H9 (cell line): ENCODE results near the gene RASIP1. TPM values are rescaled to one million over a fixed set of nuclear protein-coding genes. Genes with fewer than 3 reads are reported as not detected.

ENCODE experiments used
- DNase-seq: peaks from one replicate; pipeline ENCODE4 v3.0.0-alpha.2; 2017
- H2AFZ ChIP-seq: one replicate; pipeline ENCODE4 v1.6.1; 2013; ENCODE audit warnings: mild to moderate bottlenecking, low read length, control low read depth, moderate library complexity
- H2AK5ac ChIP-seq: 2 replicates; pipeline ENCODE4 v1.6.1; 2013; ENCODE audit warnings: low read length, control low read depth, mixed read lengths; ENCODE audit not compliant: insufficient read length
- H2BK120ac ChIP-seq: one replicate; pipeline ENCODE4 v1.6.1; 2013; ENCODE audit warnings: low read depth, mild to moderate bottlenecking, low read length, control low read depth, inconsistent platforms; ENCODE audit not compliant: poor library complexity, severe bottlenecking
- H2BK12ac ChIP-seq: 2 replicates; pipeline ENCODE4 v1.6.1; 2013; ENCODE audit warnings: low read length, control low read depth, mixed read lengths, low read depth; ENCODE audit not compliant: insufficient read length
- H2BK15ac ChIP-seq: 2 replicates; pipeline ENCODE4 v1.6.1; 2013; ENCODE audit warnings: low read depth, low read length, control low read depth
- H2BK20ac ChIP-seq: one replicate; pipeline ENCODE4 v1.6.1; 2013; ENCODE audit warnings: low read depth, mild to moderate bottlenecking, low read length, control low read depth, inconsistent platforms; ENCODE audit not compliant: poor library complexity, severe bottlenecking
- H2BK5ac ChIP-seq: 2 replicates; pipeline ENCODE4 v1.6.1; 2013; ENCODE audit warnings: low read length, control low read depth, mixed read lengths; ENCODE audit not compliant: insufficient read length
- H3K14ac ChIP-seq: 2 replicates; pipeline ENCODE4 v1.6.1; 2013; ENCODE audit warnings: low read length, control low read depth; ENCODE audit not compliant: insufficient read depth
- H3K18ac ChIP-seq: 2 replicates; pipeline ENCODE4 v1.6.1; 2013; ENCODE audit warnings: low read depth, mild to moderate bottlenecking, mixed read lengths, low read length, control low read depth; ENCODE audit not compliant: insufficient read length
- H3K23ac ChIP-seq: 2 replicates; pipeline ENCODE4 v1.6.1; 2013; ENCODE audit warnings: low read length, control low read depth, mixed read lengths, low read depth; ENCODE audit not compliant: insufficient read length
- H3K23me2 ChIP-seq: 2 replicates; pipeline ENCODE4 v1.6.1; 2013; ENCODE audit warnings: low read depth, mild to moderate bottlenecking, mixed read lengths, low read length, control low read depth; ENCODE audit not compliant: insufficient read length, poor library complexity, severe bottlenecking
- H3K27ac ChIP-seq: 2 replicates; pipeline ENCODE4 v1.5.1; 2013; ENCODE audit warnings: low read length, control low read depth, mixed read lengths, low read depth; ENCODE audit not compliant: insufficient read length
- H3K27me3 ChIP-seq: 2 replicates; pipeline ENCODE4 v1.6.1; 2013; ENCODE audit warnings: low read length, control low read depth, inconsistent platforms; ENCODE audit not compliant: insufficient read depth
- H3K4ac ChIP-seq: 2 replicates; pipeline ENCODE4 v1.6.1; 2013; ENCODE audit warnings: low read depth, mild to moderate bottlenecking, control low read depth, inconsistent platforms, low read length, moderate library complexity
- H3K4me1 ChIP-seq: 2 replicates; pipeline ENCODE4 v1.6.1; 2013; ENCODE audit warnings: low read length, control low read depth, inconsistent platforms; ENCODE audit not compliant: insufficient read depth
- H3K4me2 ChIP-seq: 2 replicates; pipeline ENCODE4 v1.6.1; 2013; ENCODE audit warnings: low read length, control low read depth, mixed read lengths; ENCODE audit not compliant: insufficient read length, insufficient read depth
- H3K56ac ChIP-seq: 2 replicates; pipeline ENCODE4 v1.6.1; 2013; ENCODE audit warnings: low read depth, mild to moderate bottlenecking, mixed read lengths, low read length, control low read depth; ENCODE audit not compliant: insufficient read length
- H3K79me1 ChIP-seq: 2 replicates; pipeline ENCODE4 v1.6.1; 2013; ENCODE audit warnings: low read depth, mild to moderate bottlenecking, moderate library complexity, low read length, control low read depth, inconsistent platforms; ENCODE audit not compliant: insufficient read depth, poor library complexity, severe bottlenecking
- H3K79me2 ChIP-seq: 2 replicates; pipeline ENCODE4 v1.6.1; 2013; ENCODE audit warnings: low read length, control low read depth, inconsistent platforms; ENCODE audit not compliant: insufficient read depth
- H3K9ac ChIP-seq: 2 replicates; pipeline ENCODE4 v1.6.1; 2013; ENCODE audit warnings: low read length, control low read depth, mixed read lengths; ENCODE audit not compliant: insufficient read length; ENCODE audit errors: extremely low read depth
- H3K9me3 ChIP-seq: one replicate; pipeline ENCODE4 v1.6.1; 2013; ENCODE audit warnings: low read depth, low read length, inconsistent platforms; ENCODE audit not compliant: control insufficient read depth
- H3T11ph ChIP-seq: one replicate; pipeline ENCODE4 v1.6.1; 2013; ENCODE audit warnings: mild to moderate bottlenecking, low read length, control low read depth, inconsistent platforms
- H4K20me1 ChIP-seq: one replicate; pipeline ENCODE4 v1.6.1; 2013; ENCODE audit not compliant: control insufficient read depth, insufficient read length, insufficient read depth
- H4K5ac ChIP-seq: 2 replicates; pipeline ENCODE4 v1.6.1; 2013; ENCODE audit warnings: low read depth, mild to moderate bottlenecking, mixed read lengths, low read length, control low read depth; ENCODE audit not compliant: insufficient read length
- H4K8ac ChIP-seq: replicated peaks from 2 replicates; pipeline ENCODE4 v1.6.1; 2013; ENCODE audit warnings: low read length, control low read depth, mixed read lengths, low read depth; ENCODE audit not compliant: insufficient read length
- H4K91ac ChIP-seq: 2 replicates; pipeline ENCODE4 v1.6.1; 2013; ENCODE audit warnings: low read depth, mild to moderate bottlenecking, moderate library complexity, mixed read lengths, low read length, control low read depth; ENCODE audit not compliant: insufficient read length
- H3K27ac Mint-ChIP-seq, 3 experiments: 2 replicates in 2 of 3; 3 replicates in 1 of 3; pipeline ENCODE4 v1.8.0; 2020 to 2021; ENCODE audit warnings: mixed read lengths in 3 of 3, mild to moderate bottlenecking in 1 of 3, moderate library complexity in 1 of 3
- H3K27me3 Mint-ChIP-seq: 2 replicates; pipeline ENCODE4 v1.8.0; 2021; ENCODE audit warnings: low read depth, mild to moderate bottlenecking, moderate library complexity, mixed read lengths
- H3K36me3 Mint-ChIP-seq, 3 experiments: 2 replicates in 2 of 3; 3 replicates in 1 of 3; pipeline ENCODE4 v1.8.0; 2020 to 2021; ENCODE audit warnings: low read depth in 3 of 3, mixed read lengths in 3 of 3; ENCODE audit not compliant: insufficient read depth in 1 of 3
- H3K4me1 Mint-ChIP-seq, 2 experiments: 2 replicates each; pipeline ENCODE4 v1.8.0; 2020; ENCODE audit warnings: mixed read lengths in 2 of 2
- H3K4me3 Mint-ChIP-seq, 2 experiments: 2 replicates in 1 of 2; 3 replicates in 1 of 2; pipeline ENCODE4 v1.8.0; 2020 to 2021; ENCODE audit warnings: mild to moderate bottlenecking in 2 of 2, mixed read lengths in 2 of 2, moderate library complexity in 1 of 2
- H3K9me3 Mint-ChIP-seq, 2 experiments: 2 replicates in 1 of 2; 3 replicates in 1 of 2; pipeline ENCODE4 v1.8.0; 2020; ENCODE audit warnings: mild to moderate bottlenecking in 2 of 2, mixed read lengths in 2 of 2, moderate library complexity in 1 of 2
- WGBS: extraction: QIAGEN DNeasy Blood & Tissue Kit; methylation state at CpG from one replicate; pipeline ENCODE4 v1.1.7; 2013; ENCODE audit warnings: missing lambda C conversion rate, low lambda C conversion rate, mixed read lengths; ENCODE audit not compliant: insufficient read length; ENCODE audit errors: extremely low coverage; 5-methylcytosine and 5-hydroxymethylcytosine counted together
- total RNA-seq: library from RNA; stranded (reverse); gene quantifications from 2 replicates; pipeline ENCODE4 v1.2.1, GENCODE V29; 2021
- TF ChIP-seq, protein P1 (sequence below): fragments of 200-600 bp; sonication (generic); conservative IDR thresholded peaks from 3 replicates; pipeline ENCODE4 v1.8.0; 2021; ENCODE audit warnings: antibody characterized with exemption, mild to moderate bottlenecking

Gene RASIP1
- total RNA-seq, 1 experiment from 2014 or later, result 2.4 TPM

DNA sequence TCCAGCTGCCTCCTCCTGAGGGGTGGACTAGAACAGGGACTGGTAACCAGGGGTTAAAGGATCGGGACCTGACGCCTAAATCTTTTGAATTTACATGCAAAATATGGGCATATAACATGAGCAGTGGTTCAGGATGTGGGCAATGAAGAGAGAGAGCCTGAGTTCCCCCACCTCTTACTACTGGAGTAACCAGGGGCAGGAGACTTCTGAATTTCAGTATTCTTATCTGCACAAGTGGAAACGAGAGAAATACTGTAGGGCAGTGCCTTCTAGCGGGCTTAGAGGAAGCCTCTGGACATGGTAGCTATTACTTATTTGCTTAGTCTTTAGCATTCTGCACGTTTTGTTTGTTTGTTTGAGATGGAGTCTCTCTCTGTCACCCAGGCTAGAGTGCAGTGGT is 44.1 kb upstream of the RASIP1 start:
- no peaks in the 10 kb centered on the region for H4K20me1 ChIP-seq
- TF ChIP-seq, protein P1, sequence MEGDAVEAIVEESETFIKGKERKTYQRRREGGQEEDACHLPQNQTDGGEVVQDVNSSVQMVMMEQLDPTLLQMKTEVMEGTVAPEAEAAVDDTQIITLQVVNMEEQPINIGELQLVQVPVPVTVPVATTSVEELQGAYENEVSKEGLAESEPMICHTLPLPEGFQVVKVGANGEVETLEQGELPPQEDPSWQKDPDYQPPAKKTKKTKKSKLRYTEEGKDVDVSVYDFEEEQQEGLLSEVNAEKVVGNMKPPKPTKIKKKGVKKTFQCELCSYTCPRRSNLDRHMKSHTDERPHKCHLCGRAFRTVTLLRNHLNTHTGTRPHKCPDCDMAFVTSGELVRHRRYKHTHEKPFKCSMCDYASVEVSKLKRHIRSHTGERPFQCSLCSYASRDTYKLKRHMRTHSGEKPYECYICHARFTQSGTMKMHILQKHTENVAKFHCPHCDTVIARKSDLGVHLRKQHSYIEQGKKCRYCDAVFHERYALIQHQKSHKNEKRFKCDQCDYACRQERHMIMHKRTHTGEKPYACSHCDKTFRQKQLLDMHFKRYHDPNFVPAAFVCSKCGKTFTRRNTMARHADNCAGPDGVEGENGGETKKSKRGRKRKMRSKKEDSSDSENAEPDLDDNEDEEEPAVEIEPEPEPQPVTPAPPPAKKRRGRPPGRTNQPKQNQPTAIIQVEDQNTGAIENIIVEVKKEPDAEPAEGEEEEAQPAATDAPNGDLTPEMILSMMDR, result no peak
- no peaks in the 10 kb centered on the region for H3K79me1 ChIP-seq
- H3K79me2 ChIP-seq, result no peaks in the 10 kb centered on the region
- H2BK5ac ChIP-seq, result no peak overlapping the region
- no peaks in the 10 kb centered on the region for H3K36me3 Mint-ChIP-seq
- no peak overlapping the region for H2BK120ac ChIP-seq
- H3K4me3 Mint-ChIP-seq, result no peak overlapping the region
- no peak overlapping the region for H3K4me2 ChIP-seq
- H3K27ac Mint-ChIP-seq, result no peak overlapping the region; a peak in 1 of 7 replicates
- no peak overlapping the region for H2BK15ac ChIP-seq
- WGBS, result no CpG with 5 or more reads among the region's 5 CpGs
- H3K4me1 Mint-ChIP-seq, result peaks cover 6 to 10% of the 10 kb centered on the region in 2 experiments
- no peak overlapping the region for H3K23ac ChIP-seq
- no peaks in the 10 kb centered on the region for H3K9me3 ChIP-seq
- no peaks in the 10 kb centered on the region for H3K4me1 ChIP-seq
- H3K23me2 ChIP-seq, result no peaks in the 10 kb centered on the region
- no peak overlapping the region for H4K91ac ChIP-seq
- H3K14ac ChIP-seq, result no peak overlapping the region
- no peak for DNase-seq
- H2AK5ac ChIP-seq, result no peak overlapping the region
- no peak overlapping the region for H2BK12ac ChIP-seq
- H3K27ac ChIP-seq, result no peak overlapping the region
- no peak overlapping the region for H3T11ph ChIP-seq
- no peak overlapping the region for H4K8ac ChIP-seq
- no peak overlapping the region for H3K9ac ChIP-seq
- no peak overlapping the region for H3K56ac ChIP-seq
- no peaks in the 10 kb centered on the region; a peak in 1 of 5 replicates for H3K9me3 Mint-ChIP-seq
- H3K18ac ChIP-seq, result no peak overlapping the region
- no peak overlapping the region for H4K5ac ChIP-seq
- H2BK20ac ChIP-seq, result no peak overlapping the region
- no peak overlapping the region for H2AFZ ChIP-seq
- no peak overlapping the region for H3K4ac ChIP-seq
- H3K27me3 ChIP-seq, result no peaks in the 10 kb centered on the region
- H3K27me3 Mint-ChIP-seq, result peaks cover 2% of the 10 kb centered on the region
